Dermis blood vessel endothelial cell (primary cell): ENCODE data around the gene CDX2. TPM values are rescaled to one million over a fixed set of nuclear protein-coding genes. Genes with fewer than 3 reads are reported as not detected.
"Not testable (repeated sequence)": the region's sequence is repeated elsewhere in the genome, so short reads cannot be mapped to it uniquely, and the experiment has no call there.

Experiments
- DNase-seq: peaks from one replicate; pipeline ENCODE4 v3.0.0; 2010
- total RNA-seq: library from RNA; depleted of rRNA; stranded (reverse); fragments of >200 nt; gene quantifications from 2 replicates; pipeline ENCODE4 v1.2.3, GENCODE V29; 2014

CDX2 gene
- not detected in 2 replicates for total RNA-seq

GRCh38 chr13:27969082-27969865, at the start of gene CDX2:
TSS of gene CDX2 (minus strand) at chr13:27969315. CDS start at chr13:27969006, 309 bp downstream.
- no peak for DNase-seq

GRCh38 chr13:28014301-28014700, 45.2 kb upstream of the CDX2 start:
- no peak for DNase-seq

- no peak for DNase-seq
These were observed 44.4 kb upstream of the CDX2 start for GRCh38 chr13:28013482-28013881.

GRCh38 chr13:28012896-28013295, 43.8 kb upstream of the CDX2 start:
- no peak for DNase-seq

- no peak for DNase-seq
These were observed 43.3 kb upstream of the CDX2 start for GRCh38 chr13:28012383-28012782.

- no peak for DNase-seq
These were observed 40.9 kb upstream of the CDX2 start for GRCh38 chr13:28010046-28010445.

- not testable (repeated sequence) for DNase-seq
These were observed 35.9 kb upstream of the CDX2 start for GRCh38 chr13:28005016-28005415.

GRCh38 chr13:28002886-28003698, 34.0 kb upstream of the CDX2 start:
- no peak for DNase-seq

- DNase-seq = no peak
These were observed 32.8 kb upstream of the CDX2 start for GRCh38 chr13:28001837-28002473.

- no peak for DNase-seq
These were observed 31.9 kb upstream of the CDX2 start for GRCh38 chr13:28001049-28001448.

GRCh38 chr13:28000567-28000966, 31.5 kb upstream of the CDX2 start:
- DNase-seq = no peak

GRCh38 chr13:27997904-27998522, 28.9 kb upstream of the CDX2 start:
- peak; percentile 40 for DNase-seq

- DNase-seq = no peak
These were observed 22.8 kb upstream of the CDX2 start for GRCh38 chr13:27991881-27992280.

GRCh38 chr13:27988520-27988919, 19.4 kb upstream of the CDX2 start, which contains the start of gene URAD:
TSS of gene URAD (minus strand) at chr13:27988693. CDS start at chr13:27988637, 56 bp downstream.
- no peak for DNase-seq

GRCh38 chr13:27985600-27985999, 16.5 kb upstream of the CDX2 start:
- DNase-seq = no peak

- no peak for DNase-seq
These were observed 13.2 kb upstream of the CDX2 start for GRCh38 chr13:27982361-27982760.

GRCh38 chr13:27981006-27981708, 12.0 kb upstream of the CDX2 start:
- DNase-seq = no peak

GRCh38 chr13:27980280-27980998, 11.3 kb upstream of the CDX2 start:
- no peak for DNase-seq

GRCh38 chr13:27979765-27980279, 10.7 kb upstream of the CDX2 start:
- no peak for DNase-seq

- DNase-seq = no peak
These were observed 10.0 kb upstream of the CDX2 start for GRCh38 chr13:27979001-27979643.
